ENCODE data around the gene DBX1.
A peak's percentile ranks its signal among the peaks of the same experiment; 100 is the strongest.

Gene DBX1

DNA sequence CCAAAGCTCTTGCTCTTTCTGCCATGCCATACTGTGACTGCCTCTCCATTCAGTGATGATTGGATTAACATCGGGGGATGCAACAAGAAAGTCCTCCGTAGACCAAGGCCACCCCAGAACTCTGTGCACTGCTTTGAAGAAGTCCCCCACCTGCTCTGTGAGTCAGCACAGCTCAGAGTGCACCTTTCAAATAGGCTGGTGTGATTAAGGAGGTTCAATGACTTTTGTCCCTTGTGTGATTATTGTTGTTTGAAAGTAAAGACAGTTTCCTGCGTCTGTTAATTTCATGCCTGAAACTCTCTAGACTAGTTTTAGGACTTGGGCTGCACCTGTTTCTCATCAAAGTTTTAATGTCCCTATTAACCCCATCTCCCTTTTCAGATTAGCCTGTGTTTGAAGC lies 33.0 kb upstream of the DBX1 start:
- H3K9me2 ChIP-seq (replicated peaks; ENCODE audit: insufficient read depth, low read length): no peaks in the 10 kb centered on the region; the same call in 1 of the 2 replicates
- no peaks in the 10 kb centered on the region for H3K36me3 ChIP-seq (replicated peaks; ENCODE audit: insufficient read depth, low read length)
- H3K9ac ChIP-seq (ENCODE audit: low read length): no peak overlapping the region
- H3K79me2 ChIP-seq (ENCODE audit: low read length): no peaks in the 10 kb centered on the region
- no peaks in the 10 kb centered on the region for H3K9me3 ChIP-seq (replicated peaks; ENCODE audit: insufficient read depth, low read length)
- H3K4me1 ChIP-seq (ENCODE audit: low read length): peaks cover 48% of the 10 kb centered on the region
- H3K4me3 ChIP-seq (ENCODE audit: low read length): no peak overlapping the region
- H3K4me2 ChIP-seq (ENCODE audit: low read depth, low read length): peak overlapping the region; percentile 47
- peaks cover 28% of the 10 kb centered on the region for H3F3A ChIP-seq (ENCODE audit: insufficient read depth, low read length)
- H3K27me3 ChIP-seq (replicated peaks; ENCODE audit: insufficient read depth, low read length): no peaks in the 10 kb centered on the region
- H2AFZ ChIP-seq (ENCODE audit: low read length): peak overlapping the region; percentile 51
- peak overlapping the region; percentile 51; the same call in 1 of the 2 replicates for H3K27ac ChIP-seq (ENCODE audit: low read length)
- no peaks in the 10 kb centered on the region for H4K20me1 ChIP-seq (ENCODE audit: insufficient read depth, low read length)
- peak; percentile 69 for DNase-seq
- no peak for TF ChIP-seq CTCF (IDR thresholded peaks at IDR 0.05; ENCODE audit: low read length)
- TF ChIP-seq EZH2 (optimal IDR thresholded peaks at IDR 0.05; ENCODE audit: low read depth, low read length): no peak
- no peak for TF ChIP-seq EZH2phosphoT487 (IDR thresholded peaks at IDR 0.05; ENCODE audit: low read length)

DNA sequence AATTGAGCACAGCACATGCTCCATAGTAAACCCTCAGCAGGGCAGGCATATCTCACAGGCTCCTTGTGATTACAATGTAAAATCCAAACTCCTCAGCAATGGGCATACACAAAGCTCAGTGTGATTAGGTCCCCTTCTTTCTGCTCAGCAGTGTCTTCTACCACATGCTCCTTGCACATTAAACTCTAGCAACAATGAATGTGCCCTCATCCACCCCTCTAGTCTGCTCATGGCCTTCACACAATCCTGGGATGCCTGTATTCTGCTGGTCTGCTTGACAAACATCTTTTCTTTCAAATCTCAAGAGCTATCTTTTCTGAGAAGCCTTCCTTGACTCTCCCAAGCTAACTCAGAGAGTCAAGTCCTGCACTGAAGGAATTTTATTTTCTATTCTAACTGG lies 32.4 kb upstream of the DBX1 start:
- H3K4me2 ChIP-seq (ENCODE audit: low read depth, low read length): peak overlapping the region; percentile 47
- H3K36me3 ChIP-seq (replicated peaks; ENCODE audit: insufficient read depth, low read length): no peaks in the 10 kb centered on the region
- peak overlapping the region; percentile 51; the same call in 1 of the 2 replicates for H3K27ac ChIP-seq (ENCODE audit: low read length)
- H3K9me3 ChIP-seq (replicated peaks; ENCODE audit: insufficient read depth, low read length): no peaks in the 10 kb centered on the region
- DNase-seq: no peak
- H3K79me2 ChIP-seq (ENCODE audit: low read length): no peaks in the 10 kb centered on the region
- H3K4me3 ChIP-seq (ENCODE audit: low read length): no peak overlapping the region
- peaks cover 43% of the 10 kb centered on the region for H3K4me1 ChIP-seq (ENCODE audit: low read length)
- H3F3A ChIP-seq (ENCODE audit: insufficient read depth, low read length): peaks cover 21% of the 10 kb centered on the region
- no peaks in the 10 kb centered on the region for H3K27me3 ChIP-seq (replicated peaks; ENCODE audit: insufficient read depth, low read length)
- TF ChIP-seq EZH2phosphoT487 (IDR thresholded peaks at IDR 0.05; ENCODE audit: low read length): no peak
- TF ChIP-seq EZH2 (optimal IDR thresholded peaks at IDR 0.05; ENCODE audit: low read depth, low read length): no peak
- TF ChIP-seq CTCF (IDR thresholded peaks at IDR 0.05; ENCODE audit: low read length): no peak
- H2AFZ ChIP-seq (ENCODE audit: low read length): 0 out of 2 replicates have a peak overlapping the region, but pooled peaks have one; percentile 51
- H3K9me2 ChIP-seq (replicated peaks; ENCODE audit: insufficient read depth, low read length): no peaks in the 10 kb centered on the region; the same call in 1 of the 2 replicates
- H3K9ac ChIP-seq (ENCODE audit: low read length): no peak overlapping the region
- no peaks in the 10 kb centered on the region for H4K20me1 ChIP-seq (ENCODE audit: insufficient read depth, low read length)

DNA sequence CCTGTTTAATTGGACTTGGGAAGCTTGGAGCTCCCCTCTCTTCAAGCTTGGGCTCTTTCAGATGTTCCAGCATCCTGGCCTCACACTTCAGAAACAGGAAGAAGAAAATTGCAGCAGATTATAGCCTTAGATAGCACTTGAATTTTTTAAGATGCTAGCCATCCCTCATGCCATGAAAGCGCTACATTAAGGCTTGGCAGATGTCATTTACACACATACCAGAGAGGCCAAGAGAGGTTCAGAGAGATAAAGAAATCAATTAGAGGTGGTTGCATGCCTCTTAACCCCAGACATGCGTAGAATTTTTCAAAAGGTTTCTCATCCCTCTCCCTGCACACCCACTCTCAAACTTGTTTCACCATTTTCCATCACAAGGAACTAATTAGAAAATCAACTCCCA lies 31.9 kb upstream of the DBX1 start:
- Histone ChIP-seq H3K36me3 (replicated peaks; ENCODE audit: insufficient read depth, low read length) (no peaks in the 10 kb centered on the region), H3K9me2 (replicated peaks; ENCODE audit: insufficient read depth, low read length) (no peaks in the 10 kb centered on the region; the same call in 1 of the 2 replicates), H4K20me1 (ENCODE audit: insufficient read depth, low read length) (no peaks in the 10 kb centered on the region), H3K79me2 (ENCODE audit: low read length) (no peaks in the 10 kb centered on the region), H3K4me1 (ENCODE audit: low read length) (peaks cover 38% of the 10 kb centered on the region), H3K27me3 (replicated peaks; ENCODE audit: insufficient read depth, low read length) (no peaks in the 10 kb centered on the region), H3K4me3 (ENCODE audit: low read length) (no peak overlapping the region), H3K9ac (ENCODE audit: low read length) (no peak overlapping the region), H3K4me2 (ENCODE audit: low read depth, low read length) (no peak overlapping the region), H2AFZ (ENCODE audit: low read length) (no peak overlapping the region), H3F3A (ENCODE audit: insufficient read depth, low read length) (peaks cover 16% of the 10 kb centered on the region), H3K9me3 (replicated peaks; ENCODE audit: insufficient read depth, low read length) (no peaks in the 10 kb centered on the region), H3K27ac (ENCODE audit: low read length) (no peak overlapping the region)
- no peak for DNase-seq
- TF ChIP-seq CTCF (IDR thresholded peaks at IDR 0.05; ENCODE audit: low read length): no peak
